ENCODE results near the gene NUP214.

NUP214 gene

GRCh38 chr9:131201856-131202255 lies 76.5 kb downstream of the NUP214 start:
- Histone ChIP-seq H3K27me3 (ENCODE audit: insufficient read depth, poor library complexity, severe bottlenecking) (no peaks in the 10 kb centered on the region), H3K27ac (replicated peaks) (no peak overlapping the region), H3K4me3 (replicated peaks; ENCODE audit: insufficient read depth, low read length) (no peak overlapping the region)
- DNase-seq (ENCODE audit: low read depth in 1 of 2, low spot score in 1 of 2), result no peak
- no peak for TF ChIP-seq POLR2AphosphoS5 (IDR thresholded peaks at IDR 0.05; ENCODE audit: low read depth)

DNA sequence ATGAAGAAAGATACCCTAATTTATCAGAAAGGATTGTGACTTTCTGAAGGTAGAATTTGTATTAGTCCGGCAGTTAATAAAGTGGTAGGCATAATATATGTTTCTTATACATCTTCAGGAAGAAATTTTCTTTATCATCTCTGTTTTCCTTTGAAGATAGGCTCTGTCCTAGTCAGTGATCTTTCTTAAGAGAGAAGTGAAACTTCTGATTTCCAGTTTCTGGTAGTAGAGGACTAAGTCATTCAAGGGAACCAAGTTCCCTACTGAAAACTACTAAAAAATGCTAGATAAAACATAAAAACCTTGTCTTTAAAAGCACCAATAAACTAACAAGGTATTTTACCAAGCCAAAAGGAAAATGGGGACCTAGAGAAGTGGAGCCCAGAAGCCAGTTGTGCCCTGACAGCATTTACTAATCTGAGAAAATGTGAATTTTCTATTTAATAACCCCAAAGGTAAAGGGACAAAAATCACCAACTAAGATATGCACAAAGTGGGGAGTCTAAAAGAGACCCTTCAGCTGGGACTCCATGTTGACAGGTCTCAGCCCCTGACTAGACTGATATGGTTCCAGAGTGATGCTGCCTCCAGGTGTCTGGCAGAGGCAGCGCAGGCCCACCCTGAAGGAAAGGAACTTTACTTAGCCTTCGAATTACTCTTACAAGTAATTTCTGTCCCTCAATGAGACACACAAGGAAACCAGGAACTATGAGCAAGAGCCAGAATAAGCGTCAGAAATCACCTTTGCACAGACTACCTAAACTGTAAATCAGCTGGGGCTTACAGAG lies 78.2 kb downstream of the NUP214 start:
- H3K4me3 ChIP-seq (replicated peaks; ENCODE audit: insufficient read depth, low read length), result no peak overlapping the region
- DNase-seq (ENCODE audit: low read depth in 1 of 2, low spot score in 1 of 2), result no peak
- H3K27me3 ChIP-seq (ENCODE audit: insufficient read depth, poor library complexity, severe bottlenecking), result no peaks in the 10 kb centered on the region
- TF ChIP-seq SPI1 (IDR thresholded peaks at IDR 0.05; ENCODE audit: borderline replicate concordance, low read depth) (no peak), POLR2AphosphoS5 (IDR thresholded peaks at IDR 0.05; ENCODE audit: low read depth) (no peak), CTCF (IDR thresholded peaks at IDR 0.05; ENCODE audit: insufficient read depth, low read length) (no peak), GABPA (IDR thresholded peaks at IDR 0.05; ENCODE audit: low read depth) (no peak)
- TF ChIP-seq, protein P1, sequence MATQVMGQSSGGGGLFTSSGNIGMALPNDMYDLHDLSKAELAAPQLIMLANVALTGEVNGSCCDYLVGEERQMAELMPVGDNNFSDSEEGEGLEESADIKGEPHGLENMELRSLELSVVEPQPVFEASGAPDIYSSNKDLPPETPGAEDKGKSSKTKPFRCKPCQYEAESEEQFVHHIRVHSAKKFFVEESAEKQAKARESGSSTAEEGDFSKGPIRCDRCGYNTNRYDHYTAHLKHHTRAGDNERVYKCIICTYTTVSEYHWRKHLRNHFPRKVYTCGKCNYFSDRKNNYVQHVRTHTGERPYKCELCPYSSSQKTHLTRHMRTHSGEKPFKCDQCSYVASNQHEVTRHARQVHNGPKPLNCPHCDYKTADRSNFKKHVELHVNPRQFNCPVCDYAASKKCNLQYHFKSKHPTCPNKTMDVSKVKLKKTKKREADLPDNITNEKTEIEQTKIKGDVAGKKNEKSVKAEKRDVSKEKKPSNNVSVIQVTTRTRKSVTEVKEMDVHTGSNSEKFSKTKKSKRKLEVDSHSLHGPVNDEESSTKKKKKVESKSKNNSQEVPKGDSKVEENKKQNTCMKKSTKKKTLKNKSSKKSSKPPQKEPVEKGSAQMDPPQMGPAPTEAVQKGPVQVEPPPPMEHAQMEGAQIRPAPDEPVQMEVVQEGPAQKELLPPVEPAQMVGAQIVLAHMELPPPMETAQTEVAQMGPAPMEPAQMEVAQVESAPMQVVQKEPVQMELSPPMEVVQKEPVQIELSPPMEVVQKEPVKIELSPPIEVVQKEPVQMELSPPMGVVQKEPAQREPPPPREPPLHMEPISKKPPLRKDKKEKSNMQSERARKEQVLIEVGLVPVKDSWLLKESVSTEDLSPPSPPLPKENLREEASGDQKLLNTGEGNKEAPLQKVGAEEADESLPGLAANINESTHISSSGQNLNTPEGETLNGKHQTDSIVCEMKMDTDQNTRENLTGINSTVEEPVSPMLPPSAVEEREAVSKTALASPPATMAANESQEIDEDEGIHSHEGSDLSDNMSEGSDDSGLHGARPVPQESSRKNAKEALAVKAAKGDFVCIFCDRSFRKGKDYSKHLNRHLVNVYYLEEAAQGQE (IDR thresholded peaks at IDR 0.05; ENCODE audit: insufficient replicate concordance, low read depth), result no peak
- H3K27ac ChIP-seq (replicated peaks), result no peak overlapping the region

DNA sequence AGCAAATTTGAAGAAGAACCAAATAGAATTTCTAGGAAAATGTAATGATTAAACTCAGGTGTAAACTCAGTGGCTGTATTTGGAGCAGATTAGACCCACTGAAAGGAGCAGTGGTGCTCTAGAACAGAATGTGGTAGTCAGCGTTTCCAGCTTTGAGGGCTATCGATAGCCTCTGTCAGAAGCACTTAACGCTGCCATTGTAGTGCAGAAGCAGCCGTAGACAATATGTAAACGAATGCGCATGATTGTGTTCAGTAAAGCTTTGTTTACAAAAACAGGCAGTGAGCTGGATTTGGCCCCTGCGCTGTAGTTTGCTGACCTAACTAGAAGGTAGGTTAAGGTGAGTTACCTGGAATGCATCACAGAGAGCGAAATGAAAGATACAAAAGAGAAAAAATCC lies 78.9 kb downstream of the NUP214 start:
- H3K4me3 ChIP-seq (replicated peaks; ENCODE audit: insufficient read depth, low read length), result no peak overlapping the region
- H3K27me3 ChIP-seq (ENCODE audit: insufficient read depth, poor library complexity, severe bottlenecking), result no peaks in the 10 kb centered on the region
- no peak overlapping the region for H3K27ac ChIP-seq (replicated peaks)
- no peak for DNase-seq (ENCODE audit: low read depth in 1 of 2, low spot score in 1 of 2)
- TF ChIP-seq CTCF (IDR thresholded peaks at IDR 0.05; ENCODE audit: insufficient read depth, low read length) (no peak), SPI1 (IDR thresholded peaks at IDR 0.05; ENCODE audit: borderline replicate concordance, low read depth) (no peak), GABPA (IDR thresholded peaks at IDR 0.05; ENCODE audit: low read depth) (no peak), POLR2AphosphoS5 (IDR thresholded peaks at IDR 0.05; ENCODE audit: low read depth) (no peak)
- TF ChIP-seq, protein P1 (IDR thresholded peaks at IDR 0.05; ENCODE audit: insufficient replicate concordance, low read depth), result no peak

DNA sequence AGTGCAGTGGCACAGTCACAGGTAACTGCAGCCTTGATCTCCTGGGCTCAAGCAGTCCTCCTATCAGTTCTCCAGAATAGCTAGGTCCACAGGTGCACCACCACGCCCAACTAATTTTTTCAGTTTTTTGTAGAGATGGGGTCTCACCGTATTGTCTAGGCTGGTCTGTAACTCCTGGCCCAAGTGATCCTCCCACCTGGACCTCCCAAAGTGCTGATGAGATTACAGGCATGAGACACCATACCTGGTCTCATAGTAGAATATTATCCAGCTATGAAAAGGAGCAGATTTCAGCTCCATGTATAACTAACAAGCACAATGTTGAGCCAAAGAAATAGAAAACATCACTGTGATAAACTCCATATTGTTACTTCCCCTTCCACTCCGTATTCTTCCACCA lies 81.1 kb downstream of the NUP214 start:
- DNase-seq (ENCODE audit: low read depth in 1 of 2, low spot score in 1 of 2), result no peak

More for the DNA sequence above, 81.1 kb downstream of the NUP214 start:
- TF ChIP-seq GABPA (IDR thresholded peaks at IDR 0.05; ENCODE audit: low read depth) (no peak), SPI1 (IDR thresholded peaks at IDR 0.05; ENCODE audit: borderline replicate concordance, low read depth) (no peak), POLR2AphosphoS5 (IDR thresholded peaks at IDR 0.05; ENCODE audit: low read depth) (no peak), CTCF (IDR thresholded peaks at IDR 0.05; ENCODE audit: insufficient read depth, low read length) (no peak)
- TF ChIP-seq, protein P1 (IDR thresholded peaks at IDR 0.05; ENCODE audit: insufficient replicate concordance, low read depth), result no peak
- Histone ChIP-seq H3K27ac (replicated peaks) (no peak overlapping the region), H3K27me3 (ENCODE audit: insufficient read depth, poor library complexity, severe bottlenecking) (no peaks in the 10 kb centered on the region), H3K4me3 (replicated peaks; ENCODE audit: insufficient read depth, low read length) (no peak overlapping the region)
